ENCODE results near the gene LRRC4B.
"Not testable (repeated sequence)": the region's sequence is repeated elsewhere in the genome, so short reads cannot be mapped to it uniquely, and the experiment has no call there.

LRRC4B gene

GRCh38 chr19:50482271-50482855 is 85.9 kb downstream of the LRRC4B start:
- DNase-seq: no peak

DNA sequence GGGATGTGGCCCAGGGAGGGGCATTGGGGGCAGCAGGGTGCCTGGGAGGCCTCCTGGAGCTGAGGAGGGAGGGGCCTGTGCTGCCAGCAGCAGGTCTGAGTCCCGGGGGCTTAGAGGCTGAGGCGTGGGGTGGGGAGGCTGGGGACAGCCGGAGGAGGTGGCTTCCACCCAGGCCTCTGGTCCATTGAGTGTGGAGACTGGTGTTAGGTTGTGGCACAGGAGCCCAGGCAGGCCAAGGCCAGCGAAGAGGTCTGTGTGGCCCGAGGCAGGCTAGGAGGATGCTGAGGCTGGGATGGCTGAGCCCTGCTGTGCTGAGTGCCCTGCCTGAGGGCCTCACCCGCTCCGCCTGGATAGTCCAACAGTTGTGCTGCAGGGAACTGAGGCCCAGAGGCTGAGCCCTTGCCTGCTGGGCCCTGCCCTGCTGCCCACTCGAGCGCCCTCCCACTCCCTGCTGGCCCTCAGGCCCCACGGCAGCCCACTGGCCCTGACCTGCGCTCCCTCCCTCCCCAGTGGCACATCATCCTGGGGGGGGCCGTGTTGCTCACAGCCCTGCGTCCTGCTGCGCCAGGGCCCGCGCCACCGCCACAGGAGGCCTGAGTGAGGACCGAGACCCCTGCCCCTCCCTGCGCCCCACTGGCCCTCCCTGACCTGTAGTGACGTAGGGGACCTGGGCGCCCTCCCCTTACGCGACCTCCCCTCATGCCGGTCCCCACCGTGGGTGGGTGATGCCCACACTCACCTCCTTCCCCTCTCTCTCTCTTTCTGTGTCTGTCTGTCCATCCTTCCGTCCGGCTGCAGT is 86.7 kb downstream of the LRRC4B start:
- no peak for DNase-seq

- no peak for DNase-seq
These were observed 87.7 kb downstream of the LRRC4B start for GRCh38 chr19:50480281-50481111.

DNA sequence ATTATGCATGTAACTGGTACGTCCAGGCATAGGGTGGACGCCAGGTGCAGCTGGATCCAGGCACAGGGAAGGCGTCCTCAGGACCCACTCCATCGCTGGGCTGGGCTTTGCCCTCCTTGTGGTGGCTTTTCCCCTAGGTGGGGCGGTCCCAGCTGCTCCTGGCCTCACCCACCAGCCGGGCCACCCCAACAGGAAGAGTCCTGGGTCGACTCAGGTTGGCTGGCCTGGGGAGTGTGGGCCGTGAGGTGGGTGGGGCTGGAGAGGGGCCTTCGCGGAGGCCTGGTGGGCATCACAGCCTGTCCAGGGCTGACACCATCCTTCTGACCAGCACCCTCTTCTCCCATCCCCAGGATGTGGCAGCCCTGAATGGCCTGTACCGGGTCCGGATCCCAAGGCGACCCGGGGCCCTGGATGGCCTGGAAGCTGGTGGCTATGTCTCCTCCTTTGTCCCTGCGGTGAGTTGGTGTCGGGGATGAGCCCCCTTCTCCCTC is 88.4 kb downstream of the LRRC4B start:
- DNase-seq: no peak

- no peak for DNase-seq
These were observed 89.1 kb downstream of the LRRC4B start for GRCh38 chr19:50478901-50479715.

DNA sequence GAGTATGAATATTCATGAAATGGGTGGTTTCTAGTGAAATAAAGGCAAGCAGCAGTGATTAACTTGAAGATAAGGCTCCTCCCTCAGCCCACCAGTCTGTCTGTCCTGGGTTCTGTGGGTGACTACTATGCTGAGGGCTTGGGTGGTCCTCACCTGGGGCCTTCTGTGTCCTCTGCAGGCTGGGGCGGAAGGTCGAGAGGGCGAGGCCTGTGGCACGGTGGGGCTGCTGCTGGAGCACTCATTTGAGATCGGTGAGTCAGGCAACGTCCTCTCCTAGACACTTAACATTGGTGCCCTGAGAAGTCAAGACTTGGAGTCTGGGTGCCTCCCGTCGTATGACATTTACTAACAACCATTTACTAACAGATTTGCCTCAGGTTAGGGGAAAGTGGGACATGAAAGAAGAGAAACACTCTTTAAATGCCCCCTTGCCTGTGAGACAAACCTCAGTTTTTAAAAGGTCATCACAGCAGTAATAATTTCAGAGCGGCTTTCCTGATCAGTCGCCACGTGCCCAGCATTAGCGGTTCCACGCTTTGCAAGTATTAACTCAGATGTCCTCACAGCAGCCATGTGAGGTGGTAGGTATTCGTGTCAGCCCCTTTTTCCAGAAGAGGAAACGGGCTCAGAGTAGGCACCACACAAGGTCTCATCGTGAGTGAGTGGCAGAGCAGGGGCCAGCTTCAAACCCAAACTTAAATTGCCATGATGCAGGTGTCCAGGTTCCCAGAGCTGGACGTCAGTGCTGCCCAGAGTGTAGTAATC is 90.3 kb downstream of the LRRC4B start:
- no peak for DNase-seq

GRCh38 chr19:50476907-50477238 is 91.4 kb downstream of the LRRC4B start:
- no peak for DNase-seq

- peak; percentile 95 for DNase-seq
These were observed 91.9 kb downstream of the LRRC4B start, which contains the start of the genes EMC10 and GARIN5A for GRCh38 chr19:50476224-50476906. EMC10 (plus strand) TSS chr19:50476507; CDS start chr19:50476545, 38 bp downstream. GARIN5A (minus strand) TSS chr19:50476848; CDS start chr19:50476388, 460 bp downstream.

GRCh38 chr19:50475736-50476223 is 92.5 kb downstream of the LRRC4B start:
- DNase-seq: no peak

- no peak for DNase-seq
These were observed 93.1 kb downstream of the LRRC4B start for GRCh38 chr19:50475101-50475568.

- DNase-seq: not testable (repeated sequence)
These were observed 94.9 kb downstream of the LRRC4B start for GRCh38 chr19:50473336-50473735.

GRCh38 chr19:50468818-50469217 is 99.4 kb downstream of the LRRC4B start:
- DNase-seq: no peak

DNA sequence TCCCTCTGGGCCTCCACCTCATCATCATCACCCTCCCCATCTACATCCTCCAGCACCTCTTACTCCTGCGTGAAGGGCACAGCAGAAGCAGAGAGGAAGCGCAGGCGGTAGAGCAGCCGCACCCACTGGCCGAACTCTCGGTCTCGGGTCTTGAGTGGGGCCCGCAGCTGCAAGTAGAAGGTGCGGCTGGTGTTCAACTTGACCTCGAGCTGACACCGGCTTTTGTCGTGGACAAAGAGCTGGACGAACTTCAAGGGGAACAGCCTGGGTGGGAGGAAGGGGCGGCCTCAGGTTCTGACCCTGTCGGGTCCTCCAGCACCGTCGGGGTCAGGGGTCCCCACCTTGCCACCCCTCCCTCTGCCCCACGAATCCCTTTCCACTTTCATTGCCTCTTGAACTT is 100.7 kb downstream of the LRRC4B start:
- DNase-seq: no peak
